IPS-NIHi11 (cell line): ENCODE measurements around the gene MBD5.
A peak's percentile ranks its signal among the peaks of the same experiment; 100 is the strongest.

ENCODE experiments used
- DNase-seq: peaks from one replicate; pipeline ENCODE4 v3.0.0; 2012; ENCODE audit warnings: mixed read lengths, low spot score

MBD5 gene

DNA sequence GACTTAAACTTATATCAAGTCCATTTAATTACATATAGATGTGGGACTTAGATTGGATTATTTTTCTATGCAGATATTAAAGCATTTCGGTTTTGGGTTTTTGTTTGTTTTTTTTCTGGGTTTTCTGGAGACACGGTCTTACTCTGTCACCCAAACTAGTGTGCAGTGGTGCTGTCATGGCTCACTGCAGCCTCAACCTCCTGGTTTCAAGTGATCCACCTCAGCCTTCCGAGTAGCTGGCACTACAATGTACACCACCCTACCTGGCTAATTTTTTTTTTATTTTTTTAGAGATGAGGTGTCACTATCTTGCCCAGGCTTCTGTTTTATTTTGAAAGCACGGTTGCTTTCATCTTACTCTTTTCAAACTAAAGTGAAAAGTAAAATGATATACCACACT is 281.6 kb downstream of the MBD5 start:
- no peak for DNase-seq

DNA sequence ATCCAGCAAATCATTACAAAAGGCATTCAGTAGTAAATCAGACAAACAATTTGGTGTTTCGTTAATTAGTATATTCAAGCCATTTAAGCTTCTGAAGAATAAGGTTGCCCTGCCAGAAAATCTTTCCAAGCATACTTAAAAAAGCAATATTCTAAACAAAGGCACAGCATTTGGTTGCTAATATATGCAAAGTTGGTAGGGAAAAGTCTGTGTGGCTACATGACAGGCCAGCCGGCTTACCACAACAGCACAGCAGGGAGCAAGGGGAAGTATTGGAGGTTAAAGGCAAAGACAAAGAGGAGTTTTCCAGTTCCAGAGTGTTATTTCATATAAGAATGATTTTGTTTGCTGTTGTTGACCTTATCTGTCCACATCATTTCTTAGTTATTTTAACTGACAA is 282.3 kb downstream of the MBD5 start:
- peak; percentile 52 for DNase-seq

DNA sequence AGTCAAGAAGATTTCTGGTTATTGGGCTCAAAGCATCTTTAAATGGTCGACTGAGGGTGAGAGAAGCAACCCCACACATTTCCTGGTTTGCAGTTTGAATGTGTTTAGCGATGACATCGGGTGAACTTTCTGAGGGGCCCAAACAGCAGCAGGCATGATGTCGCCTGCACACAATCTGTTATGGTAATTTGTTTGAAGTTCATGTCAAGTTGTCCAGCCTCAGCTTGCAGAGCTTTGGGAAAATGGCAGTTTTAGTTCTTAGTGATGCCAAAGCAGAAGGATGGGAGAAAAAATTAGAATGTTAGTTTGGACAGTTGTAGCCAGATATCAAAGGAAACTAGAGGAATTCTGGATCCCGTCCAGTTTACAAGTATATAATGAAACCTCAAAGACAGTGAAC is 284.6 kb downstream of the MBD5 start:
- DNase-seq, result no peak

DNA sequence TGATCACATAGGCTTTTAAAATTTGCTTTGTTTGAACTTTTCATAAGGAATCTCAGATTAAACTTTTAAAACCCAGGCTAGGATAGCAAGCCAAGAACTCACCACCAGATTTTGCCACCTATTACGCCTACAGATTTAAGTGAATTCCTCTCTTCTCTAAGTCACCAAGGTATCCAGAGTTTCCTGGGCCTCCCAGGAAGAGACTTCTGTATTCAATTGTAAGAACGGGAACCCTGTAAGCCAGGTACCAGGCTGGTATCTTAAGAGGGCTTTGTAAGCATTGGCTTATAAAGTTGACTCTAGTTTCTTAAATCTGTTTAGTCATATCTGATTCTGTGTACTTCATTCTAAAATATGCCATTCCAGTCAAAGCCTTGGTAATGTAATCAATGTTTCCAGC is 285.1 kb downstream of the MBD5 start:
- DNase-seq, result no peak

DNA sequence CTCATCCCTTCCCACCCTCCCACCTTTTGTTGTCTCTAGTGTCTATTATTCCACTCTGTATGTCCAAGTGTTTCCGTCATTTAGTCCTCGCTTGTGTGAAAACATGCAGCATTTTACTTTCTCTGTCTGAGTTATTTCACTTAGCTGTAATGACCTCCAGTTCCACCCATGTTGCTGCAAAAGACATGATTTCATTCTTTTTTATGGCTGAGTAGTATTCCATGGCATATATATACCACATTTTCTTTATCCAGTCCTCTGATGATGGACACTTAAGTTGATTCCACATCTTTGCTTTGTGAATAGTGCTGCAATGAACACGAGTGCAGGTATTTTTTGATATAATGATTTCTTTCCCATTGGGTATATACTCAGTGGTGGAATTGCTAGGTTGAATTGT is 296.7 kb downstream of the MBD5 start:
- no peak for DNase-seq

DNA sequence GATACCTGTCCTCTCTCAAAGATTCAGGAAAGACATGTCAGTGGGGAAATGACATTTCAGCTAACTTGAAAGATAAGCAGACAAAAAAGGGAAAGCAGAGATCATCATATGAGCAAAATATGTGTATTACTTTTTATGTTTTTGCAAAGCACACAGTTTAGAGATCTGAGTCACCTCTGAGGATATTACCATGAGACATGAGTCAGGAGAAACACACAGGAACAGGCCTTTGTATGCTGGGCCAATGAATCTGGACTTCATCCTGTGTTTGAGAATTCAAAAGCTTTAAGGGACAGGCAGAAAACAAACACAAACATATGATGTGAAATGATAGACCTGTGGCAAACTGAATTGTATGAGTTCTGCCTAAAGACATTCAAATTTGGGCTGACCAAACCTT is 317.6 kb downstream of the MBD5 start:
- DNase-seq, result no peak

DNA sequence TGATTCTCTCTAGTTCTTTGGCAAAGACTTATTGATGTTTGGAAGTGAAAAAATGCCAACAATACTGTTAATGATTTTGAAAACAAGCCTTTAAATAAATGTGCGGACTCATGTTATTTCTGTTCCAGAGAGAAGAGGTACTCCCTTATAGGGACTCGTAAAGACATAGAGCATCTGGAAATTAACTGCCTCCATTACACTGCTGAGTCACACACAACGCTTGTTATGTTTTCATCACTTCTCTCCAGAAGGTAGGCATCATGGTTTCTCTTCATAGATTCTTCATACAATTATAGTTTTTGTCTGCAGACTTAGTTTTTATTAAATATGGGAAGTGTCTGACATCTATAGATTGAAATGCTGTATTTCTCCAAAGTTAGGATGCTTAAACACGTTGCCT is 321.2 kb downstream of the MBD5 start:
- DNase-seq, result no peak

DNA sequence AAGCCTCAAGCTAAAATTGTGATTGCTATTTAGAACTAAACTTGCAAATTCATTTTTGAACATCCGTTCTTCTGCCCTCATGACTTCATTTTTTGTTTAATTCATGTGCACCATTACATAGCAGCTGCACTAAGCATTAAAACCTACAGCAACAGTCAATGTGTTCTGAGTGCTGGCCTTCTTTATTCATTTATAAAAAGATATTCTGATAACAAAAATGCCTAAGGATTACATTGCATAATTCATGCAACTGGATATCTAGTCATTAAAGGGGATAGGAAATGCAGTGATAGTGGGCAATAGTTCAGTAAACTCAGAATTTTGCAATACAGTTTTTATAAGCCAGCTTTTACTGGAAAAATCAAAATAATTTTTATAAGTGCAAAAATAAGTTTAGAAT is 329.3 kb downstream of the MBD5 start:
- no peak for DNase-seq

DNA sequence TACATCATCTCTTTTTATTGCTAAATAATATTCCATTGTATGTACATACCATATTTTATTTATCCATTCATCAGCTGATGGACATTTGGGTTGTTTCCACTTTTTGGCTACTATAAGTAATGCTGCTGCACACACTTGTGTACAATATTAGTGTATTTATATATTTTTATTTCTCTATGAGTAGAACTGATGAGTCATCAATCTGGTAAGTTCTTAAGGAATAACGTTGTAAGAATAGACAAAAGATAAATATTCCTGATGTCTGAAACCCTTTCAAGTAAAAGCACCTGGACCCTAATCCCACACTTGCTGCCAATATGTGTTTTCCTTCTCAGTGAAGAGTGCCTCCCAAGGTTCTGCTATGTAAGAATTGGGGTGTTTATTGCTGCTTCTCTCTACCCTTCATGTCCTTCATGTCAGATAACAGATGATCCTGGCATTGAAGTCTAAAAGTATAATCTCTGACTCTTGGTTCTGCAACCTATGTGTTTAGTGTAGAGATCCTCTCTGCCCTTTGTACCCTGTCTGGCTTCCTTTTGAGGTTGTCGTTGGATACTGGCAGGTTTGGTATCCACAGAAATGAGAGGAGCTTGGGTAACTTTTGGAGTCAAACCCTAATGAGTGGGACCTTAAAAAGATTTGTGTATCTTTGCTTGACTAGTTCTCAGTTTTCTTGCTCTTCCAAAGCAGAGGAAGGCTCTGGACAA is 330.7 kb downstream of the MBD5 start:
- DNase-seq, result no peak

DNA sequence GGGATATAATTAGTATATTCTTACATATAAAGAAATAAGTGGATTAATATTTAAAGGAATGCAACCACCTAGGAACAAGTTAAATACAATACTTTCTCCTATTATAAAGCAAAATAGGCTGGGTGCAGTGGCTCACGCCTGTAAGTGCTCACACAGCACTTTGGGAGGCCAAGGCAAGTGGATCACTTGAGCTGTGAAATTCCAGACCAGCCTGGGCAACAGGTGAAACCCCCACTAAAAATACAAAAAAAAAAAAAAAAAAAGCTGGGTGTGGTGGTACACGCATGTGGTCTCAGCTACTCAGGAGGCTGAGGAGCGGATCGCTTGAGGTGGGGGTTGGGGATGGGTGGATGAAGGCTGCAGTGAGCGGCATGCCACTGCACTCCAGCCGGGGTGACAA is 337.5 kb downstream of the MBD5 start:
- DNase-seq, result no peak

DNA sequence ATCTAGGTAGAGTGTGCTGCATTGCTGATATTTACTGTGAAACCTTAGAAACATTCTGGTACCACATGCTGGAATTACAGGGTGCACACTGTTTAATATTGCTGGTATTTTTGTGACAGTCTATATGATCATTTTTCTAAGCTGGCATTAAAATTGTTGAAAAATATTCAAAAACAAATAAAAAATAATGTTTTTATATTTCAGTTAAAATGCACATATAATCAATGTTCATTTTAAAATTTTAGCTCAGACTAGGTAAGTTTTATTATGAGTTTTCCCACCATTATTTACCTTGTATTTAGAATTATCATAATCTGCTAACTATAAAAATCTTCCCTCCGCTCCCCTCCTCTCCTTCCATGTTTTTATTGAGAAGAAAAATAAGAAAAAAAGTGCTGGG is 339.8 kb downstream of the MBD5 start:
- no peak for DNase-seq

DNA sequence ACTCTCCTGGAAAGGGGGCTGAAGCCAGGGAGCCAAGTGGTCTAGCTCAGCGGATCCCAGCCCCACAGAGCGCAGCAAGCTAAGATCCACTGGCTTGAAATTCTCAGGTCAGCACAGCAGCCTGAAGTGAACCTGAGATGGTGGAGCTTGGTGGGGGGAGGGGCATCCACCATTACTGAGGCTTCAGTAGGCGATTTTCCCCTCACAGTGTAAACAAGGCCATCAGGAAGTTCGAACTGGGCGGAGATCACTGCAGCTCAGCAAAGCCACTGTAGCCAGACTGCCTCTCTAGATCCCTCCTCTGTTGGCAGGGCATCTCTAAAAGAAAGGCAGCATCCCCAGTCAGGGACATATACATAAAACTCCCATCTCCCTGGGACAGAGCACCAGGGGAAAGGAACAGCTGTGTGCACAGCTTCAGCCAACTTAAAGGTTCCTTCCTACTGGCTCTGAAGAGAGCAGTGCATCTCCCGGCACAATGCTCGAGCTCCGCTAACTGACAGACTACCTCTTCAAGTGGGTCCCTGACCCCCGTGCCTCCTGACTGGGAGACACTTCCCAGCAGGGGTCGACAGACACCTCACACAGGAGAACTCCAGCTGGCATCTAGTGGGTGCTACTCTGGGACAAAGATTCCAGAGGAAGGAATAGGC is 341.4 kb downstream of the MBD5 start:
- DNase-seq, result no peak

DNA sequence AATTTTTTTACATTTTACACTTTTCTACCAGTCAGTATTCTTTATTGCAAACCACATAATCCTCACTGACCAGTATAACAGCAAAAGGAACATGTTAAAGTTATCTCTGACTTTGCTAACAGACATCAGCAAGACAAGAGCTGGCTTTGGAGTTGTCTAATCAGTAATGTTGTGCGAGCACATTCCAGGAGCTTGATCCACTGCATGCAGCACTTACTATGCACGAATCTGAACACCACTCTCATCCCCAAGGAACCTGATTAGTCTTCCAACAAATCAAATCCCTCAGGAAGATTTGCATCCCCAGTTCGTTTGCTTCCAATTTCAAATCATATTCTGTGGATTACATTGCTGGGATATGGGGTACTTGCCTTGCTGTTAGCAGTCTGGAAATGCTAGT is 354.3 kb downstream of the MBD5 start:
- no peak for DNase-seq

DNA sequence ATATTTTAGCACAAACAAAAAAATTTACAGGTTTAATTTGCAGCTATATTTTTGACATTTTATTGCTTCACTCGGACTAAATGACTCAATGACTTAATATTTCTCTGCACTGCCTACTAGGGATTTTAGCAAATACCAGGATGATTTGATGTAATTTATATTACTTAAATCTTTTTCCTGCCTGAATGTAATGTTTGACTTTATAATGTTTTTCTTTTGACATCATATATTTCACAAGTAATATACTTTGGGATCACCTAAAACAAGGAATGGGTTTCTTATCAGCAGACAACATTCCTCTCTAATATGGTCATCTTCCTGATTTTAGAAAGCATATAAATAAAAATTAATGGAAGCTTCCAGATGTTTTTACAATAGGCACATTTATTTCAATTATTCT is 370.4 kb downstream of the MBD5 start:
- DNase-seq, result no peak

DNA sequence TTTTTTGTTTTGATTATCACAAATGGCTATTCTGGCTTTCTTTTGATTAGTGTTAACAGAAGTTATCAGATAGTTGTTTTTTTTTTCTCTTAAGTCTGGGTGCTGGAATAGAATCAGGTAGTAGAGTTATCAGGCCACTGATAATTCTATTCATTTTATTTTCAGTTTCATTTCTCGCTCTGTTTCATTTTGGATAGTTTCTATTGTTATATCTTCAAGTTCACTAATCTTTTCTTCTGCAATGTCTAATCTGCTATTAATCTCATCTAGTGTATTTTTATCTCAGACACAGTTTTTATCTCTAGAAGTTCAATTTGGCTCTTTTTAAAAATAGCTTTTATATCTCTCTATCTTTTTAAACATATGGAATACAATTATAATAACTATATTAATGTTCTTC is 381.9 kb downstream of the MBD5 start:
- no peak for DNase-seq

DNA sequence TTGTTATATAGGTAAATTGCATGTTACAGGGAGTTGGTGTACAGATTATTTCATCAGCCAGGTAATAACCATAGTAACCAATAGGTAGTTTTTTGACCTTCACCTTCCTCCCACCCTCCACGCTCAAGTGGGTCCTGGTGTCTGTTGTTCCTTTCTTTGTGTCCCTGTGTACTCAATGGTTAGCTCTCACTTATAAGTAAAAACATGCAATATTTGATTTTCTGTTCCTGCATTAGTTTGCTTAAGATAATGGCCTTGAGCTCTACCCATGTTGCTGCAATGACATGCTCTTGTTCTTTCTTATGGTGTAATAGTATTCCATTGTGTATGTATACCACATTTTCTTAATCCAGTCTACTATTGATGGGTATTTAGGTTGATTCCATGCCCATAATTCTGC is 390.0 kb downstream of the MBD5 start:
- DNase-seq, result no peak

DNA sequence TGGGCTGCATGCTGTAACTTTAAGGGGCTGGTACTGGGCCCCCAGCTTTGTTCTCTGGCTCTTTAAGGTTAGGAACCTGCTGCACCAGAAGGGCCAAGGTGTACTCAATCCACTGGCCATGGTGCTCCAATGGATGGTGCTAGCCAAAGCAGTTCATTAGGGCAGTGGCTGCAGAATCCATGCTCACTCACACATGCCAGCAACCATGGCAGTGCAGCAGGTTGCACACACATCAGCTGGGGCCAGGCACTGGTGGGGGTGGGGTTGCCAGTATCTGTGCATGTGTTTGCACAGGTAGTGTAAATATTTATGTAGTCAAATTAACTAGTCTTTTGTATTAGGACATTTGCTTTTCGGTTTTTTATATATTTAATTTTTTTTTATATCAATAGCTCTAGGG is 395.4 kb downstream of the MBD5 start:
- no peak for DNase-seq

DNA sequence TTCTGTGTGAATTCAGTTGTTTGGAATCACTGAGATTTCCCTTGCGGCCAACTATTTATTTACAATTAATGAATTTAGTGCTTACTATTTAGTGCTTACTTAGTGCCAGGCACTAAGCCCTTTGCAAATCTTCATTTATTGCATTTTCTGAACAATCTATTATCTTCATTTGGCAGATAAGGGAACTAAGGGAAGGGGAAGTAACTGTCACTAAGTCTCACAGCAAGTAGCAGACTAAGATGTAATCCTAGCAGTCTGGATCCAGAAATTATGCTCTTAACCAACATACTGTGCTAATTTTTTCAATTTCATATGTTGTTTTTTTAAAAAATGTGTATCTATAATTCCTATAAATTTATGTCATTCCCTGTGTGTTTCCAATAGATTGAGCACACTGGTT is 409.2 kb downstream of the MBD5 start:
- no peak for DNase-seq

DNA sequence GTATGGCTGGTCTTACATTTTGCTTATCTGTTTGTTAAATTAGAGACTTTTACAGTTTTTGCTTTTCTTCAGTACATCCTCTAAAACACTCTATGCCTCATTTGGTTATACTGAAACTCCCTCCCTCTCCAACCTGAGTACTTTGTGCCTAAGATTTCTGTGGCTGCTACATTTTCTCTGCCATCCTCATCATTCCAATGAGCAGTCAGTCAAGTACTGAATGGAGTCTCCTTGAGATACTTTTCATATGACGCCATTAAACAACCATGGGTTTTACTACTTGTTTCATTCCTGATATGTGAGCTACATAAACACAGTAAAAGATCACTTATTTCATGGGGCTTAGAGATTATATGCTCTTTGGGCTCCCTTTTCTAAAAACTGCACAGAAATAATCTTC is 427.0 kb downstream of the MBD5 start:
- no peak for DNase-seq

DNA sequence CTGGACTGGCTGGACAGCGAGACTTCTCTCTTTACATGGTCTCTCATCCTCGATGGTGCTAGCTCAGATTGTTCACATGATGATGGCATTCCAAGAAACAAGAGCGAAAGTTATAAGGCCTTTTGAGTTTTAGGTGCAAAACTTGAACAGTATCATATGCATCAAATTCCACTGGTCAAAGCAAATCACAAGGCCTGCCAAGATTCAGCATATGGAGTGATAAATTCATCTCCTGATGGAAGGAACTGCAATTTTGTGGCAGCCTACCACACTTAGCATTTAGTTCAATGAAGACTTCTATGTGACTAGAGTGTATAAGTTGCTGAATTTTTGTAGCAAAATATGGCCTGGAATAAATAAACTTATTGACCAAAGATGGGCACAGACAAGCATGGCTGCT is 429.6 kb downstream of the MBD5 start:
- no peak for DNase-seq

DNA sequence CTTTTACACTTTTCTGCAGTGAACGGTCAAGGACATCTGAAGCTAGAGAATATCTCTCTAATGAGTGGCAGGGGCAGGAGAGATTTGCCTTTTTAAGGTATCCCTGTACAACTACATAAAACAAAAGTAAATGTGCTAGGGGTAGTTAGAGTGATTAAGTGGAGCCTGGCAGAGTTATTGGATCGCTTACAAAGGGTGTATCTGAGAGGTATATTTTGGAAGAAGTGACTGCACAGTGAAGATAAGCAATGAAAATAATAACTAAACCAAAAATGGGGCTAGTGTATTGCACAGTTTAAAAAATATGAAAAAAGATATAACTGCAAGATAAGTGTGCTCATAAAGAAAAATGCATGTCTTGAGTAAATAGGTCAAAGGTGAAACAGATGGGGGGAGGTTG is 430.2 kb downstream of the MBD5 start:
- no peak for DNase-seq

DNA sequence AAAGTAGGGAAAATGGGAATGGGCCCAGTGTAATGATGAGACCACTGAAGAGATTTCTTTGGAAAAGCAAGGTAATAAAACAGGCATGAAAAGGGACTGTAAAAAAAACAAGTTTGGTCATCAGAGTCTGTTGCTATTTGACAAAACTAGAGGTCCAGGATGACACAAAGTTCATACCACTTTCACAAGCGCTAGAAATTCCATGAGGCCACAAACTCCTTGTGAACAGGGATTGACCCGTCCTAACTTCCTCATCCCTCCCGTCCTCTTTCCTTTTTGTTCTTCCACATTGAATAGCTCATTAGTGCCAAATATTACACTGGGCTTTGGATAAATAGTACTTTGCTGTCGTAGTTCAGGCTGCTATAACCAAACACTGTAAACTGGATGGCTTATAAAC is 434.9 kb downstream of the MBD5 start:
- DNase-seq, result no peak

DNA sequence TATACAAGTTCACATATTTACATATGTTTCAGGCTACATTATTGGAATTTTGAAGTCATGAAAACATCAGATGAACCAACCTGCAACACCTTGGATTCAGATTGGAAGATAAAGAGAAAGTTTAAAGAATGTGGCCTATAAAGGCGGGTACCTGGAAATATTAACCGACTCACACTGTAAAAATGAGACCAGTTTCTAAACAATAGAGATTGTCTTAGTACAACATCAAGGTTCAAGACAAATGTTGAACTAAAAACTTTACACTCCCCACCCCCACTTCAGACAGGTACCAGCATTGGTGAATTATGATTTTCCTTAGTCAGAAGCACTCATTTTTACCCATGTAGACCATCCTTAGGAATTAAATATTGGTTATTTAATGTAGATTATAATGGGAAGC is 437.3 kb downstream of the MBD5 start:
- DNase-seq, result no peak

DNA sequence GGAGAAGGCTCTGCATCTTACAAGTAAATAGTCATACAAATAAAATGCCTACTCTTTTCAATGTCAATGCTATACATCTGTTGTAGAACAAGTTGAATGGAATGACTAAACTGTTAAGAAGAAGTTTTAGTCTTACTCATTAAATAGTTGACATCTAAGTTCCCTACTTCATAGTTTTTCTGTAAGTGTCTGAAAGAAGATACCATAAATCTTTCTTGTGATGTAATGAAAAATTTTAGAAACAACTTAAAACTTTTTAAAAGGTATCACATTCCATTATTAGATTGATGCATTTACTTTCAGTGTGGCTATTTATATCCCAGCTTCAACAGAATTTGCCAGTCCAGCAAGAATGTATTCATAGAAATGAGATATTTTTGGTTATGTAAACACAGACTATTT is 438.5 kb downstream of the MBD5 start:
- no peak for DNase-seq
